GM12878 (cell line): ENCODE data around the gene MYCBP2. TPM values are rescaled to one million over a fixed set of nuclear protein-coding genes. Genes with fewer than 3 reads are reported as not detected.

Experiments used
- CBX5 ChIP-seq: sonication (generic); IDR thresholded peaks from 2 replicates; pipeline ENCODE4 v1.6.1; 2016; ENCODE audit warnings: low read depth, moderate library complexity, mild to moderate bottlenecking, inconsistent platforms
- CHD2 ChIP-seq: IDR thresholded peaks from 2 replicates; pipeline ENCODE4 v1.6.1; 2011; ENCODE audit warnings: low read depth, low read length, improper control_type of control experiment, borderline replicate concordance
- GABPA ChIP-seq: IDR thresholded peaks from 2 replicates; pipeline ENCODE4 v1.6.1; 2014; ENCODE audit warnings: antibody characterized with exemption, low read depth, mild to moderate bottlenecking, inconsistent platforms
- IKZF2 ChIP-seq, 2 experiments: fragments of 450-650 bp; IDR thresholded peaks; 2 replicates each; pipeline ENCODE4 v1.6.1; 2017; ENCODE audit warnings: mild to moderate bottlenecking in 2 of 2, moderate library complexity in 2 of 2
- IRF4 ChIP-seq: IDR thresholded peaks from 2 replicates; pipeline ENCODE4 v1.6.1; 2011; ENCODE audit warnings: low read depth, low read length
- KLF5 ChIP-seq: fragments of 450-650 bp; IDR thresholded peaks from 2 replicates; pipeline ENCODE4 v1.6.1; 2014; ENCODE audit warnings: mild to moderate bottlenecking; ENCODE audit not compliant: partially characterized antibody
- NR2C1 ChIP-seq: fragments of 450-650 bp; IDR thresholded peaks from 2 replicates; pipeline ENCODE4 v1.6.1; 2017; ENCODE audit warnings: antibody characterized with exemption, mild to moderate bottlenecking, moderate library complexity
- NRF1 ChIP-seq: conservative IDR thresholded peaks from 2 replicates; pipeline ENCODE4 v1.6.1; 2011; ENCODE audit warnings: mild to moderate bottlenecking, low read depth, low read length, improper control_type of control experiment
- RBBP5 ChIP-seq: fragments of 200-600 bp; sonication (generic); conservative IDR thresholded peaks from 2 replicates; pipeline ENCODE4 v1.6.1; 2016
- SPI1 ChIP-seq: IDR thresholded peaks from 2 replicates; pipeline ENCODE4 v1.6.1; 2011; ENCODE audit warnings: low read depth, mild to moderate bottlenecking, low read length, moderate library complexity, borderline replicate concordance; ENCODE audit not compliant: insufficient read depth
- TCF7 ChIP-seq: IDR thresholded peaks from 2 replicates; pipeline ENCODE4 v1.6.1; 2014; ENCODE audit warnings: antibody characterized with exemption, borderline replicate concordance
- WRNIP1 ChIP-seq: IDR thresholded peaks from 2 replicates; pipeline ENCODE4 v1.6.1; 2011; ENCODE audit warnings: low read depth, low read length, improper control_type of control experiment, borderline replicate concordance
- ZNF384 ChIP-seq: IDR thresholded peaks from 2 replicates; pipeline ENCODE4 v1.6.1; 2012; ENCODE audit warnings: low read depth, mild to moderate bottlenecking, low read length, improper control_type of control experiment, borderline replicate concordance
- ZZZ3 ChIP-seq: IDR thresholded peaks from 2 replicates; pipeline ENCODE4 v1.6.1; 2011; ENCODE audit warnings: low read depth; ENCODE audit not compliant: control insufficient read depth, insufficient read length
- polyA plus RNA-seq, 11 experiments: library from polyadenylated mRNA; depleted of rRNA in 4 of 11; unstranded in 6 of 11; stranded (reverse) in 5 of 11; fragments of >200 nt; fragmentation: Nextera tagmentation in 4 of 11; fragmentation: Illumina TruSeq in 1 of 11; extraction: Ambion mirVana in 4 of 11; extraction: Trizol in 1 of 11; gene quantifications; 1 replicate in 1 of 11; 2 replicates in 10 of 11; pipeline versions ENCODE4 v1.2.1 to v1.2.3, GENCODE V29; 2011 to 2016; ENCODE audit warnings: inconsistent platforms in 2 of 11, missing spikeins in 2 of 11, low read depth in 1 of 11
- total RNA-seq, 4 experiments: library from RNA; depleted of rRNA in 3 of 4; stranded (reverse); fragments of >200 nt in 3 of 4; fragmentation: Illumina TruSeq in 1 of 4; extraction: Trizol in 1 of 4; gene quantifications; 2 replicates each; pipeline versions ENCODE4 v1.2.1 to v1.2.3, GENCODE V29; 2013 to 2021
- TF ChIP-seq, protein P1 (sequence below): IDR thresholded peaks from 2 replicates; pipeline ENCODE4 v1.6.1; 2012; ENCODE audit warnings: low read depth, low read length, improper control_type of control experiment
- TF ChIP-seq, protein P2 (sequence below): fragments of 450-650 bp; IDR thresholded peaks from 2 replicates; pipeline ENCODE4 v1.6.1; 2017; ENCODE audit warnings: mild to moderate bottlenecking
- TF ChIP-seq, protein P3 (sequence below): IDR thresholded peaks from 2 replicates; pipeline ENCODE4 v1.6.1; 2011; ENCODE audit warnings: borderline replicate concordance, low read depth, mild to moderate bottlenecking, moderate library complexity, mixed read lengths, low read length; ENCODE audit not compliant: insufficient read depth; ENCODE audit errors: extremely low read length
- TF ChIP-seq, protein P4 (sequence below): fragments of 450-650 bp; IDR thresholded peaks from 2 replicates; pipeline ENCODE4 v1.6.1; 2018; ENCODE audit warnings: mild to moderate bottlenecking, low read depth, moderate library complexity; ENCODE audit not compliant: partially characterized antibody
- TF ChIP-seq, protein P5 (sequence below): fragments of 450-650 bp; IDR thresholded peaks from 2 replicates; pipeline ENCODE4 v1.6.1; 2016; ENCODE audit warnings: mild to moderate bottlenecking, moderate library complexity, borderline replicate concordance

MYCBP2 gene
- total and polyA plus RNA-seq, 10 of the 15 experiments (the other 5 are each of a cell fraction or from before 2014, with no cell fraction given) = 51.9 to 152 (median 98.2) TPM

DNA sequence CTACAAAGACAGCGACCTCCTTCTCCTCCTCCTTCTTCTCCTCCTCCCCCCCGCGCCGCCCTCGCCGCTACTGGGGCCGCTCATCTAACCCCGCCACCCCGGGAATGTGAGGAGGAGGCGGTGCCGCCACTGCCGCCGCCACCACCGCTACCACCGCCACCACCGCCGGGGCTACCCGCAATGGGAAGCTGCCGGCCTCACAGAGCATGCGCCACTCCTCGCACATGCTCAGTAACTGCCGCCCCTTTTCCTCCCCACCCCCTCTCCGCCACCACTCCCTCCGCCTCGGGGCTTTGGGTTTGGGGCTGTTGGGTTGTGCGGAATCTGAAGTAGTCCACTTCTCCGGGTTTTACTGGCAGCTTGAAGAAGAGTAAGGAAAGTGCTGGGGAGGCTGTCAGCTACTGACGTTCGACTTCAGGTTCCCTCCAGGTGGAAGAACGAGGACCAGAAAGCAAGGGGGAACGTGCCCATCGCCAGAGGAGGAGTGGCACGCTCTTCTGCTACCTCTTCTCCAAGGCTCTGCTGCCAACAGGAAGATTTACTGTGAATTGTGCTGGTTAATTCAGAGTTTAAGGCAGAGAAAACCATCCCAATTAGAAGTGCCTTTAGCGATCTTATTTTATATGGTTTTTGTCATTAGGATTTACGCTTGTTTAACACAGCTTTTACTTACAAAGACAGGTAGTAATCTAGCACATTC, at the start of gene MYCBP2 (continued):
- TF ChIP-seq TCF7 = 0 out of 2 replicates have a peak, but pooled peaks have one; percentile 27
- TF ChIP-seq NRF1 = peak; percentile 96
- peak; percentile 93 for TF ChIP-seq CHD2
- peak; percentile 90; the same call in 1 of the 2 replicates for TF ChIP-seq WRNIP1
- no peak for TF ChIP-seq CBX5
- TF ChIP-seq KLF5 = no peak
- TF ChIP-seq, protein P1, sequence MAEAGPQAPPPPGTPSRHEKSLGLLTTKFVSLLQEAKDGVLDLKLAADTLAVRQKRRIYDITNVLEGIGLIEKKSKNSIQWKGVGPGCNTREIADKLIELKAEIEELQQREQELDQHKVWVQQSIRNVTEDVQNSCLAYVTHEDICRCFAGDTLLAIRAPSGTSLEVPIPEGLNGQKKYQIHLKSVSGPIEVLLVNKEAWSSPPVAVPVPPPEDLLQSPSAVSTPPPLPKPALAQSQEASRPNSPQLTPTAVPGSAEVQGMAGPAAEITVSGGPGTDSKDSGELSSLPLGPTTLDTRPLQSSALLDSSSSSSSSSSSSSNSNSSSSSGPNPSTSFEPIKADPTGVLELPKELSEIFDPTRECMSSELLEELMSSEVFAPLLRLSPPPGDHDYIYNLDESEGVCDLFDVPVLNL = no peak
- TF ChIP-seq, protein P2, sequence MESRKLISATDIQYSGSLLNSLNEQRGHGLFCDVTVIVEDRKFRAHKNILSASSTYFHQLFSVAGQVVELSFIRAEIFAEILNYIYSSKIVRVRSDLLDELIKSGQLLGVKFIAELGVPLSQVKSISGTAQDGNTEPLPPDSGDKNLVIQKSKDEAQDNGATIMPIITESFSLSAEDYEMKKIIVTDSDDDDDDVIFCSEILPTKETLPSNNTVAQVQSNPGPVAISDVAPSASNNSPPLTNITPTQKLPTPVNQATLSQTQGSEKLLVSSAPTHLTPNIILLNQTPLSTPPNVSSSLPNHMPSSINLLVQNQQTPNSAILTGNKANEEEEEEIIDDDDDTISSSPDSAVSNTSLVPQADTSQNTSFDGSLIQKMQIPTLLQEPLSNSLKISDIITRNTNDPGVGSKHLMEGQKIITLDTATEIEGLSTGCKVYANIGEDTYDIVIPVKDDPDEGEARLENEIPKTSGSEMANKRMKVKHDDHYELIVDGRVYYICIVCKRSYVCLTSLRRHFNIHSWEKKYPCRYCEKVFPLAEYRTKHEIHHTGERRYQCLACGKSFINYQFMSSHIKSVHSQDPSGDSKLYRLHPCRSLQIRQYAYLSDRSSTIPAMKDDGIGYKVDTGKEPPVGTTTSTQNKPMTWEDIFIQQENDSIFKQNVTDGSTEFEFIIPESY = no peak
- TF ChIP-seq, protein P3, sequence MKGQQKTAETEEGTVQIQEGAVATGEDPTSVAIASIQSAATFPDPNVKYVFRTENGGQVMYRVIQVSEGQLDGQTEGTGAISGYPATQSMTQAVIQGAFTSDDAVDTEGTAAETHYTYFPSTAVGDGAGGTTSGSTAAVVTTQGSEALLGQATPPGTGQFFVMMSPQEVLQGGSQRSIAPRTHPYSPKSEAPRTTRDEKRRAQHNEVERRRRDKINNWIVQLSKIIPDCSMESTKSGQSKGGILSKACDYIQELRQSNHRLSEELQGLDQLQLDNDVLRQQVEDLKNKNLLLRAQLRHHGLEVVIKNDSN = no peak
- TF ChIP-seq ZZZ3 = no peak
- TF ChIP-seq ZNF384 = no peak
- no peak for TF ChIP-seq NR2C1
- TF ChIP-seq IRF4 = peak; percentile 37; the same call in 1 of the 2 replicates
- TF ChIP-seq, protein P4, sequence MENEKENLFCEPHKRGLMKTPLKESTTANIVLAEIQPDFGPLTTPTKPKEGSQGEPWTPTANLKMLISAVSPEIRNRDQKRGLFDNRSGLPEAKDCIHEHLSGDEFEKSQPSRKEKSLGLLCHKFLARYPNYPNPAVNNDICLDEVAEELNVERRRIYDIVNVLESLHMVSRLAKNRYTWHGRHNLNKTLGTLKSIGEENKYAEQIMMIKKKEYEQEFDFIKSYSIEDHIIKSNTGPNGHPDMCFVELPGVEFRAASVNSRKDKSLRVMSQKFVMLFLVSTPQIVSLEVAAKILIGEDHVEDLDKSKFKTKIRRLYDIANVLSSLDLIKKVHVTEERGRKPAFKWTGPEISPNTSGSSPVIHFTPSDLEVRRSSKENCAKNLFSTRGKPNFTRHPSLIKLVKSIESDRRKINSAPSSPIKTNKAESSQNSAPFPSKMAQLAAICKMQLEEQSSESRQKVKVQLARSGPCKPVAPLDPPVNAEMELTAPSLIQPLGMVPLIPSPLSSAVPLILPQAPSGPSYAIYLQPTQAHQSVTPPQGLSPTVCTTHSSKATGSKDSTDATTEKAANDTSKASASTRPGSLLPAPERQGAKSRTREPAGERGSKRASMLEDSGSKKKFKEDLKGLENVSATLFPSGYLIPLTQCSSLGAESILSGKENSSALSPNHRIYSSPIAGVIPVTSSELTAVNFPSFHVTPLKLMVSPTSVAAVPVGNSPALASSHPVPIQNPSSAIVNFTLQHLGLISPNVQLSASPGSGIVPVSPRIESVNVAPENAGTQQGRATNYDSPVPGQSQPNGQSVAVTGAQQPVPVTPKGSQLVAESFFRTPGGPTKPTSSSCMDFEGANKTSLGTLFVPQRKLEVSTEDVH = no peak
- no peak for TF ChIP-seq GABPA
- TF ChIP-seq IKZF2 (IDR thresholded peaks at IDR 0.05) = peak; percentile 80 to 87
- TF ChIP-seq, protein P5, sequence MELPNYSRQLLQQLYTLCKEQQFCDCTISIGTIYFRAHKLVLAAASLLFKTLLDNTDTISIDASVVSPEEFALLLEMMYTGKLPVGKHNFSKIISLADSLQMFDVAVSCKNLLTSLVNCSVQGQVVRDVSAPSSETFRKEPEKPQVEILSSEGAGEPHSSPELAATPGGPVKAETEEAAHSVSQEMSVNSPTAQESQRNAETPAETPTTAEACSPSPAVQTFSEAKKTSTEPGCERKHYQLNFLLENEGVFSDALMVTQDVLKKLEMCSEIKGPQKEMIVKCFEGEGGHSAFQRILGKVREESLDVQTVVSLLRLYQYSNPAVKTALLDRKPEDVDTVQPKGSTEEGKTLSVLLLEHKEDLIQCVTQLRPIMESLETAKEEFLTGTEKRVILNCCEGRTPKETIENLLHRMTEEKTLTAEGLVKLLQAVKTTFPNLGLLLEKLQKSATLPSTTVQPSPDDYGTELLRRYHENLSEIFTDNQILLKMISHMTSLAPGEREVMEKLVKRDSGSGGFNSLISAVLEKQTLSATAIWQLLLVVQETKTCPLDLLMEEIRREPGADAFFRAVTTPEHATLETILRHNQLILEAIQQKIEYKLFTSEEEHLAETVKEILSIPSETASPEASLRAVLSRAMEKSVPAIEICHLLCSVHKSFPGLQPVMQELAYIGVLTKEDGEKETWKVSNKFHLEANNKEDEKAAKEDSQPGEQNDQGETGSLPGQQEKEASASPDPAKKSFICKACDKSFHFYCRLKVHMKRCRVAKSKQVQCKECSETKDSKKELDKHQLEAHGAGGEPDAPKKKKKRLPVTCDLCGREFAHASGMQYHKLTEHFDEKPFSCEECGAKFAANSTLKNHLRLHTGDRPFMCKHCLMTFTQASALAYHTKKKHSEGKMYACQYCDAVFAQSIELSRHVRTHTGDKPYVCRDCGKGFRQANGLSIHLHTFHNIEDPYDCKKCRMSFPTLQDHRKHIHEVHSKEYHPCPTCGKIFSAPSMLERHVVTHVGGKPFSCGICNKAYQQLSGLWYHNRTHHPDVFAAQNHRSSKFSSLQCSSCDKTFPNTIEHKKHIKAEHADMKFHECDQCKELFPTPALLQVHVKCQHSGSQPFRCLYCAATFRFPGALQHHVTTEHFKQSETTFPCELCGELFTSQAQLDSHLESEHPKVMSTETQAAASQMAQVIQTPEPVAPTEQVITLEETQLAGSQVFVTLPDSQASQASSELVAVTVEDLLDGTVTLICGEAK = peak; percentile 43; the same call in 1 of the 2 replicates
- TF ChIP-seq SPI1 = no peak
- TF ChIP-seq RBBP5 = no peak
